Measurements from ENCODE around the gene PTPN14.

GRCh38 chr1:214476986-214477870 is 74.2 kb downstream of the PTPN14 start:
- TF ChIP-seq TCF7L2 (IDR thresholded peaks at IDR 0.05; ENCODE audit: borderline replicate concordance, extremely low read depth, insufficient read depth, insufficient read length) (no peak), POLR2AphosphoS5 (IDR thresholded peaks at IDR 0.05; ENCODE audit: low read depth, low read length) (no peak), ATF3 (IDR thresholded peaks at IDR 0.05) (no peak), SP1 (IDR thresholded peaks at IDR 0.05; ENCODE audit: low read depth) (no peak), CTCF (IDR thresholded peaks at IDR 0.05 in 2 of 3, conservative IDR thresholded peaks at IDR 0.05 in 1 of 3; ENCODE audit: borderline replicate concordance in 1 of 3, insufficient read depth in 1 of 3, low read depth in 2 of 3, low read length in 2 of 3) (no peak), ZNF274 (IDR thresholded peaks at IDR 0.05; ENCODE audit: low read depth, low read length) (no peak), REST (IDR thresholded peaks at IDR 0.05; ENCODE audit: low read depth) (no peak), POLR2A (IDR thresholded peaks at IDR 0.05; ENCODE audit: borderline replicate concordance, extremely low read depth, insufficient read depth, insufficient read length) (no peak), SIN3A (IDR thresholded peaks at IDR 0.05; ENCODE audit: low read depth) (no peak), FOSL1 (IDR thresholded peaks at IDR 0.05; ENCODE audit: low read depth) (no peak), CBX3 (IDR thresholded peaks at IDR 0.05; ENCODE audit: low read depth) (no peak), JUND (IDR thresholded peaks at IDR 0.05) (no peak), EZH2phosphoT487 (IDR thresholded peaks at IDR 0.05; ENCODE audit: borderline replicate concordance) (no peak), MAX (IDR thresholded peaks at IDR 0.05) (no peak)
